ENCODE results near the gene PRAMEF4. TPM values are rescaled to one million over a fixed set of nuclear protein-coding genes. Genes with fewer than 3 reads are reported as not detected.

The PRAMEF4 gene
- total RNA-seq, 2 donors from 2014 or later = not detected

Other genes with a start within 250 kb of the PRAMEF4 start
- gene AADACL4, start 242.1 kb downstream of the PRAMEF4 start, total RNA-seq = not detected
- gene AADACL3, start 170.1 kb downstream of the PRAMEF4 start, total RNA-seq = not detected
- gene CFAP107, start 140.0 kb downstream of the PRAMEF4 start, total RNA-seq = not detected
- not detected for gene PRAMEF12, start 112.5 kb downstream of the PRAMEF4 start, total RNA-seq
- not detected for gene PRAMEF1, start 94.8 kb downstream of the PRAMEF4 start, total RNA-seq
- not detected for gene PRAMEF11, start 54.8 kb downstream of the PRAMEF4 start, total RNA-seq
- not detected for gene HNRNPCL1, start 37.5 kb downstream of the PRAMEF4 start, total RNA-seq
- gene PRAMEF2, start 29.1 kb downstream of the PRAMEF4 start, total RNA-seq = not detected
- not detected for gene PRAMEF10, start 12.1 kb upstream of the PRAMEF4 start, total RNA-seq
- not detected for gene PRAMEF7, start 30.4 kb upstream of the PRAMEF4 start, total RNA-seq
- gene PRAMEF6, start 61.4 kb upstream of the PRAMEF4 start, total RNA-seq = not detected
- gene PRAMEF27, start 170.4 kb upstream of the PRAMEF4 start, total RNA-seq = not detected
- gene HNRNPCL3, start 174.6 kb upstream of the PRAMEF4 start, total RNA-seq = not detected
- gene PRAMEF25, start 184.6 kb upstream of the PRAMEF4 start, total RNA-seq = not detected
- not detected for gene HNRNPCL2, start 230.7 kb upstream of the PRAMEF4 start, total RNA-seq

Data from activated naive CD4-positive, alpha-beta T cell treated with anti-CD3 and anti-CD28 coated beads, Interleukin-2, amount 50 U/mL, for 72 hours (primary cell).